GM23338 (cell line): ENCODE results near the gene ETFB. TPM values are rescaled to one million over a fixed set of nuclear protein-coding genes. Genes with fewer than 3 reads are reported as not detected.

Source experiments
- ATAC-seq: fragments of 200-7000 bp; cut with Tn5 transposase; 3 replicates; pipeline ENCODE4 v1.9.1; 2020
- DNase-seq: peaks from one replicate; pipeline ENCODE4 v3.0.0-alpha.2; 2015; ENCODE audit warnings: low spot score
- H2AFZ ChIP-seq: fragments of 200-600 bp; sonication (generic); 2 replicates; pipeline ENCODE4 v1.8.0; 2016; ENCODE audit warnings: antibody characterized with exemption, mild to moderate bottlenecking, moderate library complexity
- H3F3A ChIP-seq: fragments of 200-600 bp; sonication (generic); replicated peaks from 2 replicates; pipeline ENCODE4 v1.8.0; 2017; ENCODE audit warnings: antibody characterized with exemption, mixed run types, low read depth
- H3K27ac ChIP-seq: fragments of 200-600 bp; sonication (generic); 2 replicates; pipeline ENCODE4 v1.6.1; 2016; ENCODE audit warnings: low read depth
- H3K27me3 ChIP-seq: fragments of 200-600 bp; sonication (generic); 2 replicates; pipeline ENCODE4 v1.8.0; 2016; ENCODE audit warnings: mild to moderate bottlenecking, mixed run types, moderate library complexity; ENCODE audit not compliant: insufficient read depth
- H3K36me3 ChIP-seq: fragments of 200-600 bp; sonication (generic); 2 replicates; pipeline ENCODE4 v1.8.0; 2016; ENCODE audit warnings: mild to moderate bottlenecking; ENCODE audit not compliant: insufficient read depth
- H3K4me1 ChIP-seq: fragments of 200-600 bp; sonication (generic); 2 replicates; pipeline ENCODE4 v1.8.0; 2016; ENCODE audit warnings: mild to moderate bottlenecking, moderate library complexity; ENCODE audit not compliant: insufficient read depth
- H3K4me2 ChIP-seq: fragments of 200-600 bp; sonication (generic); 2 replicates; pipeline ENCODE4 v1.7.1; 2017; ENCODE audit warnings: mixed run types
- H3K4me3 ChIP-seq: fragments of 200-600 bp; sonication (generic); 2 replicates; pipeline ENCODE4 v1.6.1; 2016; ENCODE audit warnings: mixed run types
- H3K79me2 ChIP-seq: fragments of 200-600 bp; sonication (generic); replicated peaks from 2 replicates; pipeline ENCODE4 v1.8.0; 2017; ENCODE audit warnings: mild to moderate bottlenecking; ENCODE audit not compliant: insufficient read depth
- H3K9me2 ChIP-seq: fragments of 200-600 bp; sonication (generic); 2 replicates; pipeline ENCODE4 v1.8.0; 2017; ENCODE audit not compliant: insufficient read depth
- H4K20me1 ChIP-seq: fragments of 200-600 bp; sonication (generic); replicated peaks from 2 replicates; pipeline ENCODE4 v1.8.0; 2017; ENCODE audit warnings: mild to moderate bottlenecking; ENCODE audit not compliant: insufficient read depth
- H3K27ac Mint-ChIP-seq: 2 replicates; pipeline ENCODE4 v1.8.0; 2020; ENCODE audit warnings: inconsistent platforms, mild to moderate bottlenecking, moderate library complexity, mixed read lengths
- H3K27me3 Mint-ChIP-seq: 3 replicates; pipeline ENCODE4 v1.8.0; 2022; ENCODE audit warnings: low read depth, mild to moderate bottlenecking, moderate library complexity, mixed read lengths, inconsistent platforms; ENCODE audit not compliant: insufficient read depth, poor library complexity
- H3K36me3 Mint-ChIP-seq: 3 replicates; pipeline ENCODE4 v1.8.0; 2021; ENCODE audit warnings: low read depth, mild to moderate bottlenecking, inconsistent platforms, moderate library complexity, mixed read lengths
- H3K4me1 Mint-ChIP-seq: 3 replicates; pipeline ENCODE4 v1.8.0; 2020; ENCODE audit warnings: mild to moderate bottlenecking, inconsistent platforms, mixed read lengths
- H3K4me3 Mint-ChIP-seq: 3 replicates; pipeline ENCODE4 v1.8.0; 2021; ENCODE audit warnings: moderate library complexity, mild to moderate bottlenecking, inconsistent platforms, mixed read lengths
- H3K9me3 Mint-ChIP-seq: 3 replicates; pipeline ENCODE4 v1.8.0; 2020; ENCODE audit warnings: moderate library complexity, mild to moderate bottlenecking, inconsistent platforms, mixed read lengths
- CREB1 ChIP-seq: fragments of 250-450 bp; sonication (Bioruptor Pico); IDR thresholded peaks from 2 replicates; pipeline ENCODE4 v1.5.0; 2020; ENCODE audit warnings: low read depth, mild to moderate bottlenecking, moderate library complexity
- CTCF ChIP-seq, 2 experiments: fragments of 200-600 bp in 1 of 2; sonication (generic) in 1 of 2; conservative IDR thresholded peaks; 2 replicates each; pipeline versions ENCODE4 v1.5.1 to v1.6.1; 2016 to 2017; ENCODE audit warnings: antibody characterized with exemption in 2 of 2, low read depth in 2 of 2, mild to moderate bottlenecking in 2 of 2, moderate library complexity in 1 of 2
- ETS1 ChIP-seq: IDR thresholded peaks from 2 replicates; pipeline ENCODE4 v1.6.1; 2016; ENCODE audit warnings: antibody characterized with exemption
- EZH2 ChIP-seq: fragments of 200-600 bp; sonication (generic); IDR thresholded peaks from one replicate; pipeline ENCODE4 v1.8.0; 2017; ENCODE audit warnings: antibody characterized with exemption, mild to moderate bottlenecking, low read depth; ENCODE audit not compliant: unreplicated experiment
- EZH2phosphoT487 ChIP-seq: fragments of 200-600 bp; sonication (generic); IDR thresholded peaks from one replicate; pipeline ENCODE4 v1.8.1; 2018; ENCODE audit warnings: antibody characterized with exemption; ENCODE audit not compliant: unreplicated experiment
- JUNB ChIP-seq: IDR thresholded peaks from one replicate; pipeline ENCODE4 v1.6.1; 2016; ENCODE audit warnings: antibody characterized with exemption; ENCODE audit not compliant: unreplicated experiment
- NANOG ChIP-seq: IDR thresholded peaks from 2 replicates; pipeline ENCODE4 v1.6.1; 2016; ENCODE audit warnings: antibody characterized with exemption, borderline replicate concordance
- POLR2AphosphoS5 ChIP-seq: IDR thresholded peaks from 2 replicates; pipeline ENCODE4 v1.6.1; 2016; ENCODE audit warnings: antibody characterized with exemption, low read depth
- REST ChIP-seq: IDR thresholded peaks from one replicate; pipeline ENCODE4 v1.6.1; 2018; ENCODE audit warnings: antibody characterized with exemption; ENCODE audit not compliant: unreplicated experiment
- STAT1 ChIP-seq: IDR thresholded peaks from one replicate; pipeline ENCODE4 v1.6.1; 2016; ENCODE audit warnings: antibody characterized with exemption; ENCODE audit not compliant: unreplicated experiment
- ZNF114 ChIP-seq: fragments of 250-450 bp; sonication (Bioruptor Pico); IDR thresholded peaks from 2 replicates; pipeline ENCODE4 v1.5.0; 2020; ENCODE audit warnings: mild to moderate bottlenecking, moderate library complexity
- ZNF331 ChIP-seq: fragments of 250-450 bp; sonication (Bioruptor Pico); IDR thresholded peaks from 2 replicates; pipeline ENCODE4 v1.5.0; 2020; ENCODE audit warnings: low read depth, mild to moderate bottlenecking, moderate library complexity
- ZNF462 ChIP-seq: fragments of 250-450 bp; sonication (Bioruptor Pico); IDR thresholded peaks from 2 replicates; pipeline ENCODE4 v1.5.0; 2020; ENCODE audit warnings: mild to moderate bottlenecking, moderate library complexity
- polyA plus RNA-seq: library from polyadenylated mRNA; unstranded; fragments of >200 nt; fragmentation: Nextera tagmentation; extraction: Ambion mirVana; gene quantifications from 2 replicates; pipeline ENCODE4 v1.2.1, GENCODE V29; 2016
- total RNA-seq: library from RNA; depleted of rRNA; stranded (reverse); fragments of >200 nt; shearing (Covaris generic); gene quantifications from 2 replicates; pipeline ENCODE4 v1.2.3, GENCODE V29; 2014

The ETFB gene
- total and polyA plus RNA-seq, 2 experiments from 2014 or later = 37.3 to 63.4 TPM

- DNase-seq (no peak), ATAC-seq (no peak)
- H3K4me1 Mint-ChIP-seq = peaks cover 15% of the 10 kb centered on the region
- H3K9me2 ChIP-seq = 0 out of 2 replicates have a peak, but pooled peaks cover 2% of the 10 kb centered on the region
- no peaks in the 10 kb centered on the region for H3K36me3 ChIP-seq
- no peak overlapping the region for H3K27ac ChIP-seq
- H3K4me3 Mint-ChIP-seq = no peak overlapping the region; the same call in 2 of the 3 replicates
- H3K4me2 ChIP-seq = no peak overlapping the region
- no peak overlapping the region for H3K27ac Mint-ChIP-seq
- 0 out of 2 replicates have a peak, but pooled peaks cover 4% of the 10 kb centered on the region for H3K79me2 ChIP-seq
- peaks cover 20% of the 10 kb centered on the region for H3K27me3 Mint-ChIP-seq
- TF ChIP-seq CREB1 (CRISPR knock-in tag) (no peak), EZH2 (no peak), ZNF114 (no peak), ETS1 (no peak), ZNF462 (no peak), CTCF (conservative IDR thresholded peaks at IDR 0.05; ENCODE audit: low read depth in 2 of 2) (no peak), EZH2phosphoT487 (no peak), POLR2AphosphoS5 (no peak), ZNF331 (CRISPR knock-in tag) (no peak), NANOG (no peak), JUNB (no peak), STAT1 (no peak), REST (no peak)
- peaks cover 12% of the 10 kb centered on the region; the same call in 1 of the 2 replicates for H3K4me1 ChIP-seq
- no peaks in the 10 kb centered on the region for H4K20me1 ChIP-seq
- no peak overlapping the region for H3K4me3 ChIP-seq
- H3K36me3 Mint-ChIP-seq = no peaks in the 10 kb centered on the region; the same call in 2 of the 3 replicates
- no peak overlapping the region for H2AFZ ChIP-seq
- H3K9me3 Mint-ChIP-seq = no peaks in the 10 kb centered on the region; the same call in 2 of the 3 replicates
- no peaks in the 10 kb centered on the region; the same call in 1 of the 2 replicates for H3F3A ChIP-seq
- H3K27me3 ChIP-seq = no peaks in the 10 kb centered on the region
Observed at GRCh38 chr19:51370230-51370629, 4.0 kb upstream of the ETFB start.
